ENCODE measurements around the gene ZNF792. TPM values are rescaled to one million over a fixed set of nuclear protein-coding genes. Genes with fewer than 3 reads are reported as not detected.
"Not testable (repeated sequence)": the region's sequence is repeated elsewhere in the genome, so short reads cannot be mapped to it uniquely, and the experiment has no call there.

Gene ZNF792
- total RNA-seq, 2 experiments from 2014 or later, result 6.4 to 6.9 TPM

GRCh38 chr19:35006007-35006341, 41.9 kb upstream of the ZNF792 start:
- peaks cover 61% of the 10 kb centered on the region for H3K4me1 Mint-ChIP-seq (ENCODE audit: low read depth)
- not testable (repeated sequence) for H3K27me3 Mint-ChIP-seq
- POLR2A ChIA-PET, result interaction anchor here (0.6 kb wide), 1 partner anchor 263 kb away, joined by 3 read pairs; the partner anchor contains the start of gene USF2

GRCh38 chr19:35005256-35005977, 41.4 kb upstream of the ZNF792 start:
- no peak for DNase-seq
- peaks cover 62% of the 10 kb centered on the region for H3K36me3 Mint-ChIP-seq
- ChIA-PET POLR2A (no interaction called here), CTCF (interaction anchor here (1.1 to 10.9 kb wide), 3 partner anchors 33 to 137 kb away, joined by 3 to 175 read pairs (median 3); no protein-coding TSS in a partner anchor)
- H3K27me3 Mint-ChIP-seq, result no peaks in the 10 kb centered on the region
- H3K4me1 Mint-ChIP-seq (ENCODE audit: low read depth), result peaks cover 58% of the 10 kb centered on the region
- peak overlapping the region; percentile 25 for H3K27ac Mint-ChIP-seq
- no peak overlapping the region for H3K4me3 Mint-ChIP-seq
- no peaks in the 10 kb centered on the region for H3K9me3 Mint-ChIP-seq
- intact Hi-C loops (cut with micrococcal nuclease), result no loop called here

More at GRCh38 chr19:35006007-35006341, 41.9 kb upstream of the ZNF792 start:
- H3K4me3 Mint-ChIP-seq; DNase-seq; H3K9me3 Mint-ChIP-seq; intact Hi-C loops (cut with micrococcal nuclease): not testable (repeated sequence)
- H3K27ac Mint-ChIP-seq, result peak overlapping the region; percentile 25
- H3K36me3 Mint-ChIP-seq, result peaks cover 63% of the 10 kb centered on the region
- CTCF ChIA-PET, result interaction anchor here (0.7 to 10.9 kb wide), 3 partner anchors 17 to 136 kb away, joined by 3 to 175 read pairs (median 3); no protein-coding TSS in a partner anchor

DNA sequence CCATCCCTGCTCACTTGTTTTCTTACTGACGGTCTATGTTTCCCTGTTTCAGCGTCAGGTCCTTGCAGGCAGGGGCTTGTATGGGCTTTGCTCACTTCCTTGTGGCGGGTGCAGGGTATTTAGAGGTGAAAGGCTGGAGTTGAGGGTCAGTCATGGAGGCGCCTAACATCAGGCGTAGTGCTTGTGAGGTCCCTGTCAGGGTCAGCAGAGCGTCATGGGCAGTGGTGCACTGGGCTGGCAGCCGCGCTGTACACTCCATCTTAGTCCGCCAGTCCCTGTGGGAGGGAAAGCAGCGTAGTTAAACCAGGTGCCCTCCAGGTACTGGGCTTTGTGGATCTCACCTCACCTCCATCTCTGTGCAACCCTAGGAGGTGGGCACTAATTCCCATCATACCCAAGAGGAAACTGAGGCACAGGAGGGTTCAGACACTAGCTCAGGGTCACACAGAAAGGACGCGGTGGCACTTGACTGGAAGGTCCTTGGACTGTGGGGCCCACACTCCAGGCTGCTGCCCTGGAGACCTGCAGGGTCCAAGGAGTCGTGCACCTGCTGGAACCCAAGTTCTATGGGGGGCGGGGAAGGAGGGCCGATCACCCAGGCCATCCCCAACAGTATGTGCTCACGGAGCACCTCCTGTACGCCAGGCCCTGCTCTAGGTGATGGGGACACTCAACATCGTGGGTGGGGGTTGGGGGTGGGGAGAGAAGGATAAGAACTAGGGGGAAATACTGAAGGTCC, 40.7 kb upstream of the ZNF792 start:
- Mint-ChIP-seq H3K4me1 (ENCODE audit: low read depth) (peaks cover 54% of the 10 kb centered on the region), H3K36me3 (peaks cover 57% of the 10 kb centered on the region), H3K9me3 (no peaks in the 10 kb centered on the region), H3K4me3 (no peak overlapping the region), H3K27ac (peak overlapping the region; percentile 71), H3K27me3 (no peaks in the 10 kb centered on the region)
- no peak for DNase-seq
- intact Hi-C loops (cut with micrococcal nuclease), result loop anchor here (5.0 kb wide), 1 partner anchor 272 kb away; the partner anchor contains the start of gene ZNF181
- ChIA-PET CTCF (interaction anchor here (1.1 to 10.9 kb wide), 3 partner anchors 32 to 41 kb away, joined by 3 to 175 read pairs (median 15); no protein-coding TSS in a partner anchor), POLR2A (no interaction called here)

GRCh38 chr19:35002037-35002535, 38.1 kb upstream of the ZNF792 start:
- peaks cover 67% of the 10 kb centered on the region for H3K4me1 Mint-ChIP-seq (ENCODE audit: low read depth)
- H3K4me3 Mint-ChIP-seq, result peak overlapping the region; percentile 100
- no peaks in the 10 kb centered on the region for H3K9me3 Mint-ChIP-seq
- H3K27ac Mint-ChIP-seq, result peak overlapping the region; percentile 99
- intact Hi-C loops (cut with micrococcal nuclease), result loop anchor here (5.0 kb wide), 1 partner anchor 270 kb away; the partner anchor contains the start of gene ZNF181
- POLR2A ChIA-PET, result interaction anchor here (1.1 to 5.4 kb wide), 5 partner anchors 10 to 26 kb away, joined by 3 to 65 read pairs (median 17); no protein-coding TSS in a partner anchor
- CTCF ChIA-PET, result interaction anchor here (2.5 to 5.9 kb wide), 3 partner anchors 11 to 29 kb away, joined by 8 to 37 read pairs (median 15); no protein-coding TSS in a partner anchor
- peaks cover 56% of the 10 kb centered on the region for H3K36me3 Mint-ChIP-seq
- no peak for DNase-seq
- H3K27me3 Mint-ChIP-seq, result no peaks in the 10 kb centered on the region

DNA sequence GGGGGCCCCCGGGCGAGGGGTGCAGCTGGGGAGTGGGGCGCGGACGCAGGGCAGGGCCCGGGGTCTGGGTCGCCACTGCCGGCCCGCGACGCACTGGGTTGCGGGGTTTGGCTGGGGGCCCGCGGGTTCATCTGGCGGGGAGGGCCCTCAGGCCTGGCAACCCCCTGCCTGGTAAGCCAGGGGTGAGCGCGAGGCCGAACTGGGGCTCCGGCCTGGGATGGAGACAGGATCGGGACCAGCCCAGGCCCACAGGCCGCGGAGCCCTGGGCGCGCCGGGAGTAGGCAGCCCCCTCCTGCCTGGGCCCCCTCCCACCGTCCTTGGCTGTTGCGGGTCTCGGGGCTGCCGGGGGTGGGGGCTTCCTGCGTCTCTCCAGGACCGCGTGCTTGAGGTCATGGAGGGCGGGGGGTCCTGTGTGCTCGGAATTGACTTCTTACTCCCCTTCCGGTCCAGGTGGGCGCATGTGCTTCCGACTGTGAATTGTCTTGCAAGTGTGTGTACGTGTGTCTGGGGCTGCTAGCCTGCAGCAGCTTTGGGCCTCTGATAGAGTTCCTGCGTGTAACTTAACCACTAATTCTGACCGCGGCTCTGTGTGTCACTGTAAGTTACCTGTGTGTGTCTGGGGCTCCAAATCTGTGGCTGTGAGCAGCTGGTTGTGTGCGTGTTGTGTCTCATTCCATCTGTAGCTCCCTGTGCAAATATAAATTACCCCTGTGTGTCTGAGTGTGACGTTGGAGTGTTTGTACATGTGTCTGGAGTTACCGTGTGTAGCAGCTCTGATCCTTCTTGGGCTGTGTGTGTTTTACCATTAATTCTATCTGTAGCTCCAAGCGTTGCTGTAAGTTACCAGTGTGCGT, 36.8 kb upstream of the ZNF792 start:
- ChIA-PET POLR2A (interaction anchor here (0.6 to 5.4 kb wide), 10 partner anchors 11 to 322 kb away, joined by 3 to 65 read pairs (median 4); partner anchors contain the start of gene FXYD5), CTCF (interaction anchor here (0.8 to 5.9 kb wide), 8 partner anchors 12 to 288 kb away, joined by 3 to 37 read pairs (median 6); no protein-coding TSS in a partner anchor)
- Mint-ChIP-seq H3K9me3 (no peaks in the 10 kb centered on the region), H3K4me3 (peak overlapping the region; percentile 100), H3K27ac (peak overlapping the region; percentile 99), H3K4me1 (ENCODE audit: low read depth) (peaks cover 71% of the 10 kb centered on the region), H3K36me3 (peaks cover 51% of the 10 kb centered on the region), H3K27me3 (no peaks in the 10 kb centered on the region)
- intact Hi-C loops (cut with micrococcal nuclease), result loop anchor here (1.0 to 5.0 kb wide), 2 partner anchors 11 to 269 kb away; partner anchors contain the start of gene ZNF181
- peak; percentile 76 for DNase-seq

DNA sequence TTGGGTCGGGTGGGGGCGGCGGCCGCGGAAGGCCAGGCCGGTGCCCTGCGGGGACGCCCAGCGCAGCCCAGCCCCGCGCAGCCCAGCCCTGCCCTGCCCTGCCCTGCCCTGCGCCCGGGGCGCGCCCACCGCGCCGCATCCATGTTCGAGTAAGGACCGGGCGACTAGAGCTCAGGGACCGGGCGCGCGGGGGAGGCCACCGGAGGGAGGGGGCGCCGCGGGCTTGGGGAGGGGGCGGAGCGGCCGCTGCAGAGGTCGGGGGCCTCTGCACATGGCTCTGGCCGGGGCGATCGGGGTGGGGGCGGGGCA, 36.3 kb upstream of the ZNF792 start:
- no peaks in the 10 kb centered on the region for H3K27me3 Mint-ChIP-seq
- CTCF ChIA-PET, result interaction anchor here (1.1 to 5.9 kb wide), 4 partner anchors 11 to 37 kb away, joined by 3 to 37 read pairs (median 14); no protein-coding TSS in a partner anchor
- H3K27ac Mint-ChIP-seq, result no peak overlapping the region
- H3K9me3 Mint-ChIP-seq, result no peaks in the 10 kb centered on the region
- peaks cover 68% of the 10 kb centered on the region for H3K4me1 Mint-ChIP-seq (ENCODE audit: low read depth)
- H3K36me3 Mint-ChIP-seq, result peaks cover 47% of the 10 kb centered on the region
- POLR2A ChIA-PET, result interaction anchor here (1.0 to 5.4 kb wide), 6 partner anchors 10 to 33 kb away, joined by 3 to 65 read pairs (median 11); no protein-coding TSS in a partner anchor
- H3K4me3 Mint-ChIP-seq, result peak overlapping the region; percentile 100
- DNase-seq, result no peak
- intact Hi-C loops (cut with micrococcal nuclease), result loop anchor here (5.0 kb wide), 1 partner anchor 268 kb away; the partner anchor contains the start of gene ZNF181

GRCh38 chr19:34999498-35000337, 35.7 kb upstream of the ZNF792 start, which contains the start of gene GRAMD1A:
Gene GRAMD1A (plus strand): TSS chr19:35000323. CDS start chr19:35000479, 156 bp downstream.
- peak within 1 kb of the TSS; percentile 99 for H3K27ac Mint-ChIP-seq
- peak; percentile 87 for DNase-seq
- ChIA-PET CTCF (interaction anchor here (1.2 to 5.9 kb wide), 4 partner anchors 9 to 26 kb away, joined by 5 to 37 read pairs (median 14); no protein-coding TSS in a partner anchor), POLR2A (interaction anchor here (1.0 to 5.4 kb wide), 5 partner anchors 10 to 32 kb away, joined by 3 to 65 read pairs (median 17); no protein-coding TSS in a partner anchor)
- H3K4me1 Mint-ChIP-seq (ENCODE audit: low read depth), result peaks cover 66% of the 10 kb centered on the region
- peaks cover 45% of the 10 kb centered on the region for H3K36me3 Mint-ChIP-seq
- no peaks in the 10 kb centered on the region for H3K27me3 Mint-ChIP-seq
- no peaks in the 10 kb centered on the region for H3K9me3 Mint-ChIP-seq
- peak within 1 kb of the TSS; percentile 100 for H3K4me3 Mint-ChIP-seq
- intact Hi-C loops (cut with micrococcal nuclease), result loop anchor here (5.0 to 10.0 kb wide), 2 partner anchors 215 to 267 kb away; partner anchors contain the start of gene ZNF181

DNA sequence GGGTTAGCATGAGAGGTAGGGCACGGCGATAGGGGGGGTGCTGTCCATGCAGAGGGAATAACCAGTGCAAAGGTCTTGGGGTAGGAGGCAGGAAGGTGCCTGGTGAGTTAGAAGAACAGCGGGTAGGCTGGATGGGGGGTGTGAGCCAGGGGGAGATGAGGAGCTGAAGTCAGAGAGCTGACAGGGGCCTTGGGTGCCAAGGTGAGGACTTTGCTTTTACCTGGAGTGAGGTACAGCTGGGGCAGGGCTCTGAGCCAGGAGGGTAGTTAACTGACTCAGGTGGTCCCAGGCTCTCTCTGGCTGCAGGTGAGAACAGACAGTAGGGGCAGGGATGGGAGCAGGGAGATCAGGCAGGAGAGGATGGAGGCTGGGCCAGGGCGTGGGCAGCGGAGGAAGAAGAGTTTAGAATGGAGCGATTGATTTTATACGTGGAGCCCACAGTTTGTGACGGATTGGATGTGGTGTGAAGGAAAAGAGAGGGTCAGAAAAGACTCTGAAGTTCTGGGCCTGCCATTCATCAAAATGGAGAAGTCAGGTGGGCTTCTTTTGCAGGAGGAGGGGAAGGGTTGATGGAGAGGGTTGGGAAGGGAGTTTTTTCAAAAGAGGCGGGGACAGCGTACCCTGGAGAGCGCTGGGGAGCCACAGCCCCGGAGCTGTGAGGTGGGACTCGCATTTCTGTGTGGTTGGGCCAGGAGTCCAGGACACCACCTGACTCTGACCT, 34.9 kb upstream of the ZNF792 start:
- no peaks in the 10 kb centered on the region for H3K9me3 Mint-ChIP-seq
- ChIA-PET CTCF (interaction anchor here (0.6 to 5.9 kb wide), 5 partner anchors 8 to 26 kb away, joined by 3 to 37 read pairs (median 5); no protein-coding TSS in a partner anchor), POLR2A (interaction anchor here (3.2 to 5.4 kb wide), 3 partner anchors 9 to 14 kb away, joined by 17 to 65 read pairs (median 51); no protein-coding TSS in a partner anchor)
- intact Hi-C loops (cut with micrococcal nuclease), result loop anchor here (10.0 kb wide), 1 partner anchor 216 kb away; no protein-coding TSS in a partner anchor
- peak overlapping the region; percentile 100 for H3K4me3 Mint-ChIP-seq
- peak; percentile 36 for DNase-seq
- H3K27me3 Mint-ChIP-seq, result no peaks in the 10 kb centered on the region
- H3K4me1 Mint-ChIP-seq (ENCODE audit: low read depth), result peaks cover 60% of the 10 kb centered on the region
- peak overlapping the region; percentile 97 for H3K27ac Mint-ChIP-seq
- peaks cover 39% of the 10 kb centered on the region for H3K36me3 Mint-ChIP-seq

- intact Hi-C loops (cut with micrococcal nuclease), result loop anchor here (10.0 kb wide), 1 partner anchor 217 kb away; no protein-coding TSS in a partner anchor
- peaks cover 34% of the 10 kb centered on the region for H3K36me3 Mint-ChIP-seq
- peaks cover 55% of the 10 kb centered on the region for H3K4me1 Mint-ChIP-seq (ENCODE audit: low read depth)
- POLR2A ChIA-PET, result interaction anchor here (3.6 to 5.4 kb wide), 2 partner anchors 8 to 13 kb away, joined by 17 to 65 read pairs; no protein-coding TSS in a partner anchor
- not testable (repeated sequence) for H3K27me3 Mint-ChIP-seq, H3K9me3 Mint-ChIP-seq, DNase-seq
- peak overlapping the region; percentile 97 for H3K27ac Mint-ChIP-seq
- H3K4me3 Mint-ChIP-seq, result peak overlapping the region; percentile 60
- CTCF ChIA-PET, result interaction anchor here (0.6 to 5.9 kb wide), 3 partner anchors 15 to 26 kb away, joined by 3 to 37 read pairs (median 4); no protein-coding TSS in a partner anchor
These were observed 34.2 kb upstream of the ZNF792 start for GRCh38 chr19:34998224-34998623.

Measured in activated CD4-positive, alpha-beta memory T cell treated with anti-CD3 and anti-CD28 coated beads for 36 hours (primary cell).